Right hindlimb (tissue), 1 donor: ENCODE measurements around the gene RNU1-3.

Experiments used
- DNase-seq: peaks from one replicate; pipeline ENCODE4 v3.0.0-alpha.2; 2018

The RNU1-3 gene

DNA sequence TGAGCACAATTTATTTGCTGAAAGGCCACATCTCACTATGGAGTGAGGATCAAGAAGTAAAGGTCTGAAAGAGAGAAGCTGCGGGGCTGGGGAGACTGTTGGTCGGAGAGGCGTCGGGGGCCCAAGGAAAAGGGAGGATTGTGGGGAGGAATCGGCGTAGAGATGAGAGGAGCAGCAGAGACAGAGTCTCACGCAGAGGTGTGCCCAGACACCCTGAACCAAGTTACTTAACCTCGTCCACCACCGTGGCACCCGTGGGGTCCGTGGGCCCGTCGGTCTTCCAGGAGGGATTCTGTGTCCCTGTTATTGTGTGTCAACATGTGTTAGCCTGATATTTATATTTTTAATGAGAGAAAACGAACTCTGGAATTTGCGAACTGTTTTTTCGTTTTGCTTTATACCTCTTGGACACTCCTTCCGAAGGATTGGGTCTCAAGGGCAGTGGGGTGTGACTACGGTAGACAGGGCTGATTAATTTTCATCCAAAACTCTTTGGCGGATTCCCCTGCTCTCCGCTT, 49.6 kb downstream of the RNU1-3 start:
- DNase-seq: no peak
